ENCODE data around the gene ABHD11.
"Not testable (repeated sequence)": the region's sequence is repeated elsewhere in the genome, so short reads cannot be mapped to it uniquely, and the experiment has no call there.

Gene ABHD11

GRCh38 chr7:73738612-73739386, at the start of gene ABHD11:
TSS of gene ABHD11 (minus strand) at chr7:73738802. CDS start at chr7:73738770, 32 bp downstream.
- peak; percentile 95 for FAIRE-seq
- DNase-seq (ENCODE audit: low spot score): peak; percentile 98

- DNase-seq (ENCODE audit: low spot score); FAIRE-seq: not testable (repeated sequence)
Measured at GRCh38 chr7:73787786-73788048, 49.1 kb upstream of the ABHD11 start.

- DNase-seq (ENCODE audit: low spot score) (no peak), FAIRE-seq (no peak)
Measured at GRCh38 chr7:73786588-73786987, 48.0 kb upstream of the ABHD11 start.

- no peak for FAIRE-seq
- no peak for DNase-seq (ENCODE audit: low spot score)
Measured at GRCh38 chr7:73779517-73779916, 40.9 kb upstream of the ABHD11 start.

GRCh38 chr7:73778801-73779389, 40.3 kb upstream of the ABHD11 start:
- no peak for FAIRE-seq
- DNase-seq (ENCODE audit: low spot score): no peak

- DNase-seq (ENCODE audit: low spot score) (no peak), FAIRE-seq (no peak)
Measured at GRCh38 chr7:73774923-73775322, 36.3 kb upstream of the ABHD11 start.

- FAIRE-seq (no peak), DNase-seq (ENCODE audit: low spot score) (no peak)
Measured at GRCh38 chr7:73773700-73774517, 35.3 kb upstream of the ABHD11 start.

- no peak for DNase-seq (ENCODE audit: low spot score)
- peak; percentile 23 for FAIRE-seq
Measured at GRCh38 chr7:73770860-73771670, 32.5 kb upstream of the ABHD11 start.

- FAIRE-seq (no peak), DNase-seq (ENCODE audit: low spot score) (no peak)
Measured at GRCh38 chr7:73770002-73770859, 31.6 kb upstream of the ABHD11 start, which contains the start of gene CLDN3. TSS of gene CLDN3 (minus strand) at chr7:73770270. CDS start at chr7:73770049, 221 bp downstream.

- FAIRE-seq (no peak), DNase-seq (ENCODE audit: low spot score) (no peak)
Measured at GRCh38 chr7:73769481-73770001, 30.9 kb upstream of the ABHD11 start.

- DNase-seq (ENCODE audit: low spot score): no peak
- no peak for FAIRE-seq
Measured at GRCh38 chr7:73768641-73769480, 30.3 kb upstream of the ABHD11 start.

- FAIRE-seq: no peak
- no peak for DNase-seq (ENCODE audit: low spot score)
Measured at GRCh38 chr7:73766556-73767229, 28.1 kb upstream of the ABHD11 start.

- FAIRE-seq (no peak), DNase-seq (ENCODE audit: low spot score) (no peak)
Measured at GRCh38 chr7:73762659-73762999, 24.0 kb upstream of the ABHD11 start.

GRCh38 chr7:73761854-73762658, 23.5 kb upstream of the ABHD11 start:
- DNase-seq (ENCODE audit: low spot score): no peak
- no peak for FAIRE-seq

- FAIRE-seq: no peak
- DNase-seq (ENCODE audit: low spot score): no peak
Measured at GRCh38 chr7:73758581-73759138, 20.1 kb upstream of the ABHD11 start.

- FAIRE-seq (no peak), DNase-seq (ENCODE audit: low spot score) (no peak)
Measured at GRCh38 chr7:73749931-73750776, 11.6 kb upstream of the ABHD11 start.

GRCh38 chr7:73746378-73746777, 7.8 kb upstream of the ABHD11 start:
- FAIRE-seq (no peak), DNase-seq (ENCODE audit: low spot score) (no peak)
